ENCODE results near the gene IFITM2. TPM values are rescaled to one million over a fixed set of nuclear protein-coding genes. Genes with fewer than 3 reads are reported as not detected.

Gene IFITM2
- total and polyA plus RNA-seq, 2 of the 13 experiments (the other 11 are each of a cell fraction or from before 2014, with no cell fraction given): 13.8 to 267 TPM

DNA sequence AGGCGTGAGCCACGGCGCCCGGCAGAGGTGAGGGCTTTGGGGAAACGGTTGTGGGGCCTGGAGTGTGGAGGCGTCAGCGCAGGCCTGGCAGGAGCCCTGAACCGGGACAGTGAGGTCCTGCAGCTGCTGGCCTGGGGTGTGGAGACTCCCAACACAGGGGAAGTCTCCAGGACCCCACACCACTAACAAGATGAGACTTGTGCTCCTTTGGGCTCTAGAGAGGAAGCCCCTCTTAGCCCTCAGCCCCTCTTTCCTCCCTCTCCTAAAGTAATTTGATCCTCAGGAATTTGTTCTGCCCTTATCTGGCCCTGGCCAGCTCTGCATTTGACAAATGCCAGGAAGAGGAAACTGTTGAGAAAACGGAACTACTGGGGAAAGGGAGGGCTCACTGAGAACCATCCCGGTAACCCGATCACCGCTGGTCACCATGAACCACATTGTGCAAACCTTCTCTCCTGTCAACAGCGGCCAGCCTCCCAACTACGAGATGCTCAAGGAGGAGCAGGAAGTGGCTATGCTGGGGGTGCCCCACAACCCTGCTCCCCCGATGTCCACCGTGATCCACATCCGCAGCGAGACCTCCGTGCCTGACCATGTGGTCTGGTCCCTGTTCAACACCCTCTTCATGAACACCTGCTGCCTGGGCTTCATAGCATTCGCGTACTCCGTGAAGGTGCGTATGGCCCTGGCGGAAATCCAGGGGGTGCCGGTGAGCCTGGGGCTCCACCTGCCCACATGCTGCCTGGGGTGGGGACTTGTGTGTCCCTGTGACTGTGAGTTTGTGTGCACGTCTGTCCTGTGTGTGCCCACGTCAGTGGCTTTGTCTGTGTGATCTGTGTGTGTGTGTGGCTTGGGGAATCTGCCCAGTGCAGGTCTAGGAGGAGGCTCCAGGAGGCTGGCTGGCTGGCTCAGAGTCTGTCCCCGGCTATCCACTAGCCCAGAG, at the start of gene IFITM2 (continued):
- TF ChIP-seq MED1 (CRISPR knock-in tag; IDR thresholded peaks at IDR 0.05): peak; percentile 52; the same call in 1 of the 2 replicates
- TF ChIP-seq ZNF350 (CRISPR knock-in tag; IDR thresholded peaks at IDR 0.05; ENCODE audit: borderline replicate concordance, low read depth): 0 out of 2 replicates have a peak, but pooled peaks have one; percentile 22
- peak; percentile 47; the same call in 1 of the 2 replicates for TF ChIP-seq DRAP1 (CRISPR knock-in tag; IDR thresholded peaks at IDR 0.05)
- peak; percentile 32; the same call in 1 of the 2 replicates for TF ChIP-seq POLR2AphosphoS5 (IDR thresholded peaks at IDR 0.05; ENCODE audit: low read depth, low read length)
- peak; percentile 33 for TF ChIP-seq HDAC1 (CRISPR knock-in tag; IDR thresholded peaks at IDR 0.05)
- peak; percentile 24; the same call in 1 of the 2 replicates for TF ChIP-seq GABPA (IDR thresholded peaks at IDR 0.05; ENCODE audit: low read depth, low read length)
- TF ChIP-seq GABPA (CRISPR knock-in tag; IDR thresholded peaks at IDR 0.05; ENCODE audit: low read depth): peak; percentile 70
- peak; percentile 70 for TF ChIP-seq ZNF687 (CRISPR knock-in tag; IDR thresholded peaks at IDR 0.05)
- TF ChIP-seq SIX1 (CRISPR knock-in tag; IDR thresholded peaks at IDR 0.05; ENCODE audit: borderline replicate concordance): peak; percentile 76; the same call in 1 of the 2 replicates
- TF ChIP-seq UBTF (CRISPR knock-in tag; IDR thresholded peaks at IDR 0.05): peak; percentile 43
- TF ChIP-seq ERF (CRISPR knock-in tag; IDR thresholded peaks at IDR 0.05): 0 out of 2 replicates have a peak, but pooled peaks have one; percentile 28
- peak; percentile 48 for TF ChIP-seq FOXA3 (CRISPR knock-in tag; IDR thresholded peaks at IDR 0.05)
- TF ChIP-seq GABPB1 (CRISPR knock-in tag; IDR thresholded peaks at IDR 0.05): peak; percentile 51
- 0 out of 2 replicates have a peak, but pooled peaks have one; percentile 18 for TF ChIP-seq ELF1 (CRISPR knock-in tag; IDR thresholded peaks at IDR 0.05)
- peak; percentile 37; the same call in 1 of the 2 replicates for TF ChIP-seq ZFX (CRISPR knock-in tag; IDR thresholded peaks at IDR 0.05; ENCODE audit: low read depth)
- TF ChIP-seq GATAD1 (CRISPR knock-in tag; IDR thresholded peaks at IDR 0.05): peak; percentile 30; the same call in 1 of the 2 replicates
- TF ChIP-seq ARID4A (CRISPR knock-in tag; IDR thresholded peaks at IDR 0.05; ENCODE audit: borderline replicate concordance): peak; percentile 55; the same call in 1 of the 2 replicates

All from HepG2 (cell line).